GM10266 (cell line): ENCODE measurements around the gene SFSWAP.
"Not testable (repeated sequence)": the region's sequence is repeated elsewhere in the genome, so short reads cannot be mapped to it uniquely, and the experiment has no call there.

Experiments
- DNase-seq: peaks from one replicate; pipeline ENCODE4 v3.0.0; 2012; ENCODE audit errors: extremely low spot score
- CTCF ChIP-seq: IDR thresholded peaks from 2 replicates; pipeline ENCODE4 v1.5.1; 2012; ENCODE audit warnings: mild to moderate bottlenecking, low read depth; ENCODE audit not compliant: control insufficient read depth, insufficient read depth; ENCODE audit errors: missing control alignments

Gene SFSWAP

GRCh38 chr12:131699434-131699833 lies 11.5 kb upstream of the SFSWAP start:
- no peak for DNase-seq
- TF ChIP-seq CTCF: no peak

- TF ChIP-seq CTCF: no peak
- no peak for DNase-seq
These were observed 10.6 kb upstream of the SFSWAP start for GRCh38 chr12:131700271-131700670.

GRCh38 chr12:131701705-131702572 lies 9.0 kb upstream of the SFSWAP start:
- DNase-seq: no peak
- TF ChIP-seq CTCF: no peak

- DNase-seq: no peak
- TF ChIP-seq CTCF: no peak
These were observed 8.4 kb upstream of the SFSWAP start for GRCh38 chr12:131702573-131702877.

- no peak for TF ChIP-seq CTCF
These were observed 7.7 kb upstream of the SFSWAP start for GRCh38 chr12:131703161-131703560.

GRCh38 chr12:131704509-131704908 lies 6.4 kb upstream of the SFSWAP start:
- no peak for DNase-seq
- TF ChIP-seq CTCF: no peak

More at GRCh38 chr12:131703161-131703560, 7.7 kb upstream of the SFSWAP start:
- DNase-seq: no peak

- DNase-seq: not testable (repeated sequence)
These were observed 4.2 kb upstream of the SFSWAP start for GRCh38 chr12:131706709-131707108.

GRCh38 chr12:131709226-131709625 lies 1.7 kb upstream of the SFSWAP start:
- no peak for DNase-seq
- no peak for TF ChIP-seq CTCF
